ENCODE results near the gene ARHGAP6. TPM values are rescaled to one million over a fixed set of nuclear protein-coding genes. Genes with fewer than 3 reads are reported as not detected.

ARHGAP6 gene
- total and polyA plus RNA-seq, 8 donors: 2.2 to 26.4 (median 8.7) TPM

GRCh38 chrX:11172415-11172814 lies 493.3 kb downstream of the ARHGAP6 start:
- no peak overlapping the region for H3K4me3 ChIP-seq
- H3K4me1 ChIP-seq: no peaks in the 10 kb centered on the region
- H3K27ac ChIP-seq: no peak overlapping the region
- DNase-seq: no peak
- peaks cover 0 to 11% (median 0%) of the 10 kb centered on the region in 4 donors for H3K36me3 ChIP-seq
- intact Hi-C loops (cut with DNase I; ENCODE audit: low total_unique reads): no loop called here
- no peaks in the 10 kb centered on the region for H3K27me3 ChIP-seq
- no peaks in the 10 kb centered on the region for H3K9me3 ChIP-seq
- WGBS, 5 donors: 73 to 92% (median 81%) methylated on average over 4 of the region's 4 CpGs
- TF ChIP-seq POLR2A (IDR thresholded peaks at IDR 0.05): no peak
- TF ChIP-seq CTCF (IDR thresholded peaks at IDR 0.05): no peak
- no peak for TF ChIP-seq EP300 (IDR thresholded peaks at IDR 0.05)
- TF ChIP-seq POLR2AphosphoS5 (IDR thresholded peaks at IDR 0.05): no peak

GRCh38 chrX:11171956-11172355 lies 493.8 kb downstream of the ARHGAP6 start:
- DNase-seq: no peak
- WGBS, 5 donors: 60 to 80% (median 70%) methylated on average over 4 of the region's 4 CpGs
- Histone ChIP-seq H3K36me3 (peaks cover 0 to 10% (median 0%) of the 10 kb centered on the region in 4 donors), H3K4me1 (no peaks in the 10 kb centered on the region), H3K4me3 (no peak overlapping the region), H3K27ac (no peak overlapping the region), H3K9me3 (no peaks in the 10 kb centered on the region), H3K27me3 (no peaks in the 10 kb centered on the region)
- intact Hi-C loops (cut with DNase I; ENCODE audit: low total_unique reads): no loop called here
- no peak for TF ChIP-seq POLR2A (IDR thresholded peaks at IDR 0.05)

GRCh38 chrX:11164433-11164832 lies 501.3 kb downstream of the ARHGAP6 start:
- DNase-seq: no peak
- no peaks in the 10 kb centered on the region for H3K27me3 ChIP-seq
- H3K9me3 ChIP-seq: no peaks in the 10 kb centered on the region
- peaks cover 0 to 10% (median 0%) of the 10 kb centered on the region in 4 donors for H3K36me3 ChIP-seq
- no peak overlapping the region for H3K4me3 ChIP-seq
- no peak for TF ChIP-seq EP300 (IDR thresholded peaks at IDR 0.05)
- no peak for TF ChIP-seq POLR2A (IDR thresholded peaks at IDR 0.05)
- no peak for TF ChIP-seq POLR2AphosphoS5 (IDR thresholded peaks at IDR 0.05)
- TF ChIP-seq CTCF (IDR thresholded peaks at IDR 0.05): no peak
- no peak overlapping the region for H3K27ac ChIP-seq
- 60 to 91% (median 84%) methylated on average over 4 to 6 of the region's 6 CpGs for WGBS, 5 donors
- intact Hi-C loops (cut with DNase I; ENCODE audit: low total_unique reads): no loop called here
- no peaks in the 10 kb centered on the region for H3K4me1 ChIP-seq

GRCh38 chrX:11159149-11159548 lies 506.6 kb downstream of the ARHGAP6 start:
- WGBS, 5 donors: 71 to 100% (median 93%) methylated on average over 1 of the region's 1 CpG
- Histone ChIP-seq H3K9me3 (no peaks in the 10 kb centered on the region), H3K4me1 (no peaks in the 10 kb centered on the region), H3K4me3 (no peak overlapping the region), H3K27ac (no peak overlapping the region), H3K27me3 (no peaks in the 10 kb centered on the region), H3K36me3 (no peaks in the 10 kb centered on the region)
- intact Hi-C loops (cut with DNase I; ENCODE audit: low total_unique reads): no loop called here
- no peak for TF ChIP-seq CTCF (IDR thresholded peaks at IDR 0.05)
- no peak for TF ChIP-seq POLR2AphosphoS5 (IDR thresholded peaks at IDR 0.05)
- TF ChIP-seq POLR2A (IDR thresholded peaks at IDR 0.05): no peak
- TF ChIP-seq EP300 (IDR thresholded peaks at IDR 0.05): no peak
- no peak for DNase-seq

DNA sequence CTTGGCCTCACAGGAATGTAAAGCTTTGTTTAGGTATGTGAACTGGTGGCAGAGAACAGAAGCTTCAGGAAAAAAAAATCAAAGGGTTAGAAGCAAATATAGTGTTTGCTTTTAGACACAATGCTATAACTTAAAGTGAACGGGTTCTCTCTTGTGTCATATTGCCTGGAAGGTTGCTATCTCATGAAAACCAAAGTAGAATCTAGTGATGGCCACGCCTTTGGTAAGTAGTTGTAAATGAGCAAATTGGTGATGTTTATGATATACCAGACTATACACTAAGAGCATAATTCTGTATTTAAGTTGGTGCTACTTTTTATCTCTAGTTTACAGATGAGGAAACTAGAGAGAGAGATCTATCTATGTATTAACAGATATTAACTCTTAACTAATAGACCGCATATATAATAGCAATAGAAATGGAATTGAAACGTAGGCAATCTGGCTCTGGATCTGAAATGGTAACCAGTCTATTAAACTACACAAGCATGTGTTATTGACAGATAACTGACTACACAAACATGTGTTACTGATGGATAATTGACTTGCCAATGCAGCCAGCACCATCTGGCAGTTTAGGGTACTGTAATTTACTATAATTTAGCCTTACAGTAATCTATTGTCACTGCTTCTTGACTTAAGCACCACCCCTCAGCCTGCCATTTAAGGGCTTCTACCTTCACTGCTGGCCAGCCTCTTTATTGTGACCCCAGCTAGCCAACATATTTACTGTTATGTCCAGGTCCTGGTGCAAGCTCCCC lies 513.7 kb downstream of the ARHGAP6 start:
- no peak for DNase-seq
- H3K27me3 ChIP-seq: no peaks in the 10 kb centered on the region
- 53 to 74% (median 63%) methylated on average over 4 of the region's 4 CpGs for WGBS, 5 donors
- TF ChIP-seq POLR2A (IDR thresholded peaks at IDR 0.05): no peak
- no peak for TF ChIP-seq CTCF (IDR thresholded peaks at IDR 0.05)
- TF ChIP-seq POLR2AphosphoS5 (IDR thresholded peaks at IDR 0.05): no peak
- TF ChIP-seq EP300 (IDR thresholded peaks at IDR 0.05): no peak
- no peaks in the 10 kb centered on the region for H3K36me3 ChIP-seq
- no peak overlapping the region for H3K27ac ChIP-seq
- no peaks in the 10 kb centered on the region for H3K9me3 ChIP-seq
- intact Hi-C loops (cut with DNase I; ENCODE audit: low total_unique reads): no loop called here
- no peak overlapping the region for H3K4me3 ChIP-seq
- no peaks in the 10 kb centered on the region for H3K4me1 ChIP-seq
